ENCODE data around the gene CD163L1. TPM values are rescaled to one million over a fixed set of nuclear protein-coding genes. Genes with fewer than 3 reads are reported as not detected.

CD163L1 gene
- total RNA-seq, 1 donor from 2014 or later, result 1.8 TPM

DNA sequence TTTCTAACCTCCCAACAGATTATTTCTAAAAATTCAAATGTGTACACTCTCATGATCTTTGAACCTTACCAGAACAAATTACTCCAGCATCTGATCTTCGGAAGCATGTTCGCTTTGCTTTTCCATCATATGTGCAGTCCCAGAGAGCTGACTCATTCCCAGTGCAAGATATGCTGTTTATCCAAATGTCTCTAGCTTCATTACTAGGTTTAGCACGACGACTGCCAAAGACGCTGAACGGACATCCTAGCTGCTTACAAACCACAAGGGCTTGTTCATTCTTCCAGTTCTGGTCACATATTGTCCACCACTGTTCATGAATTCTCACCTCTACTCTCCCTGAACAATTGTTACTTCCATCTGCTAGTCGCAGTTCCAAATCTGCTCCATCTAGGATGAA, 40.5 kb downstream of the CD163L1 start:
- Mint-ChIP-seq H3K4me1 (ENCODE audit: unreplicated experiment) (no peaks in the 10 kb centered on the region), H3K9me3 (ENCODE audit: unreplicated experiment) (no peaks in the 10 kb centered on the region), H3K27me3 (ENCODE audit: unreplicated experiment) (no peaks in the 10 kb centered on the region), H3K36me3 (ENCODE audit: unreplicated experiment) (no peaks in the 10 kb centered on the region), H3K27ac (ENCODE audit: unreplicated experiment) (no peak overlapping the region), H3K4me3 (ENCODE audit: unreplicated experiment) (no peak overlapping the region)
- DNase-seq (ENCODE audit: extremely low spot score, unreplicated experiment), result no peak
- TF ChIP-seq, protein P1, sequence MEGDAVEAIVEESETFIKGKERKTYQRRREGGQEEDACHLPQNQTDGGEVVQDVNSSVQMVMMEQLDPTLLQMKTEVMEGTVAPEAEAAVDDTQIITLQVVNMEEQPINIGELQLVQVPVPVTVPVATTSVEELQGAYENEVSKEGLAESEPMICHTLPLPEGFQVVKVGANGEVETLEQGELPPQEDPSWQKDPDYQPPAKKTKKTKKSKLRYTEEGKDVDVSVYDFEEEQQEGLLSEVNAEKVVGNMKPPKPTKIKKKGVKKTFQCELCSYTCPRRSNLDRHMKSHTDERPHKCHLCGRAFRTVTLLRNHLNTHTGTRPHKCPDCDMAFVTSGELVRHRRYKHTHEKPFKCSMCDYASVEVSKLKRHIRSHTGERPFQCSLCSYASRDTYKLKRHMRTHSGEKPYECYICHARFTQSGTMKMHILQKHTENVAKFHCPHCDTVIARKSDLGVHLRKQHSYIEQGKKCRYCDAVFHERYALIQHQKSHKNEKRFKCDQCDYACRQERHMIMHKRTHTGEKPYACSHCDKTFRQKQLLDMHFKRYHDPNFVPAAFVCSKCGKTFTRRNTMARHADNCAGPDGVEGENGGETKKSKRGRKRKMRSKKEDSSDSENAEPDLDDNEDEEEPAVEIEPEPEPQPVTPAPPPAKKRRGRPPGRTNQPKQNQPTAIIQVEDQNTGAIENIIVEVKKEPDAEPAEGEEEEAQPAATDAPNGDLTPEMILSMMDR (IDR thresholded peaks at IDR 0.05), result no peak

DNA sequence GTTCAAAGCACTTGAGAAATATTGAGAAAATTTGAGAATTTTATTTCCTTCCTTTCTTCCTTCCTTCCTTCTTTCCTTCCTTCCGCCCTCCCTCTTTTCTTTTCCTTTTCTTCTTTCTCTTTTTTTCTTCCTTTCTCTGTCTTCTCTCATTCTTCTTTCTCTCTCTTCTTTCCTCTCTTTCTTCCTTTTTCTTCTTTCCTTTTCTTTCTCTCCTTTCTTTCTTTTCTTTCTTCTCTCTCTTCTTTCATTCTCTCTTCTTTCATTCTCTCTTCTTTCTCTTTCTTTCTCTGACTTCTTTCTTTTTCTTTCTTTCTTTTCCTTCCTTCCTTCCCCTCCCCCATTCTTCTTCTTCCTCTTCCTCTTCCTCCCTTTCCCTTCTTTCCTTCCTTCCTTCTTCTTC, 44.9 kb downstream of the CD163L1 start:
- H3K36me3 Mint-ChIP-seq (ENCODE audit: unreplicated experiment), result peaks cover 2% of the 10 kb centered on the region
- TF ChIP-seq, protein P1 (IDR thresholded peaks at IDR 0.05), result no peak
- no peaks in the 10 kb centered on the region for H3K27me3 Mint-ChIP-seq (ENCODE audit: unreplicated experiment)
- H3K9me3 Mint-ChIP-seq (ENCODE audit: unreplicated experiment), result no peaks in the 10 kb centered on the region
- DNase-seq (ENCODE audit: extremely low spot score, unreplicated experiment), result no peak
- no peaks in the 10 kb centered on the region for H3K4me1 Mint-ChIP-seq (ENCODE audit: unreplicated experiment)
- no peak overlapping the region for H3K4me3 Mint-ChIP-seq (ENCODE audit: unreplicated experiment)
- no peak overlapping the region for H3K27ac Mint-ChIP-seq (ENCODE audit: unreplicated experiment)

DNA sequence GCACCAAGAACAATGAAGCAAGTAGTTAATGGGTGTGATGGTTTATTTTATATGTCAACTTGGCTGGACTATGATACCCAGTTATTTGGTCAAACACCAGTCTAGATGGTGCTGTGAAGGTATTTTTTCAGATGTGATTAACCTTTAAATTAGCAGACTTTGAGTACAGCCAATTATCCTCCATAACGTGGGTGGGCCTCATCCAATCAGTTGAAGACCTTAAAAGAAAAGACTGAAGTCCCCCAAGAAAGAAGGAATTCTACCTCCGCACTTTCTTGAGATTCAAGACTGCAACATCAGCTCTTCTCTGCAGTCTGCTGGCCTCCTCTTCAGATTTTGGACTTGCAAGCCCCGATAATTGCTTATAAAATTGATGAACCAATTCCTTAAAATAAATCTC, 47.5 kb downstream of the CD163L1 start:
- Mint-ChIP-seq H3K36me3 (ENCODE audit: unreplicated experiment) (peaks cover 2% of the 10 kb centered on the region), H3K4me3 (ENCODE audit: unreplicated experiment) (no peak overlapping the region), H3K4me1 (ENCODE audit: unreplicated experiment) (no peaks in the 10 kb centered on the region), H3K9me3 (ENCODE audit: unreplicated experiment) (peaks cover 6% of the 10 kb centered on the region), H3K27me3 (ENCODE audit: unreplicated experiment) (no peaks in the 10 kb centered on the region), H3K27ac (ENCODE audit: unreplicated experiment) (no peak overlapping the region)
- TF ChIP-seq, protein P1 (IDR thresholded peaks at IDR 0.05), result no peak
- no peak for DNase-seq (ENCODE audit: extremely low spot score, unreplicated experiment)

DNA sequence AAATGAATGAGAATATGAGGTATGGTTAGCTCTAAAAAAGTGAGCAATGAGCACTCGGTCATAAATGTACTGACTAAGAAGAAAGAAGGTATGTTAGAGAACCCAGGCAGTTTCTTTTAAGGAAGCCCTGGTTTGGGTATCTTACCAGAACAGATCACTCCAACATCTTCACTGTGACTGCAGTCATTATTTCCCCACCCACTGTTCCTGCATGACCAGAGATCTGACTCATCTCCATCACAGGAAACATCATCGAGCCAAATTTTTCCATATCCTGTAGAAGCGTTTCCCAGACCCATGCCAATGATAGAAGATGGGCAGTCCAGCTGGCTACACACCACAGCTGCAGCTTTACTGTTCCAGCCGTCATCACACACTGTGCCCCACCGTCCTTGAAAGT, 48.0 kb downstream of the CD163L1 start:
- H3K27me3 Mint-ChIP-seq (ENCODE audit: unreplicated experiment), result no peaks in the 10 kb centered on the region
- TF ChIP-seq, protein P1 (IDR thresholded peaks at IDR 0.05), result no peak
- H3K4me3 Mint-ChIP-seq (ENCODE audit: unreplicated experiment), result no peak overlapping the region
- H3K4me1 Mint-ChIP-seq (ENCODE audit: unreplicated experiment), result no peaks in the 10 kb centered on the region
- DNase-seq (ENCODE audit: extremely low spot score, unreplicated experiment), result no peak
- no peak overlapping the region for H3K27ac Mint-ChIP-seq (ENCODE audit: unreplicated experiment)
- peaks cover 2% of the 10 kb centered on the region for H3K36me3 Mint-ChIP-seq (ENCODE audit: unreplicated experiment)
- H3K9me3 Mint-ChIP-seq (ENCODE audit: unreplicated experiment), result peaks cover 6% of the 10 kb centered on the region

DNA sequence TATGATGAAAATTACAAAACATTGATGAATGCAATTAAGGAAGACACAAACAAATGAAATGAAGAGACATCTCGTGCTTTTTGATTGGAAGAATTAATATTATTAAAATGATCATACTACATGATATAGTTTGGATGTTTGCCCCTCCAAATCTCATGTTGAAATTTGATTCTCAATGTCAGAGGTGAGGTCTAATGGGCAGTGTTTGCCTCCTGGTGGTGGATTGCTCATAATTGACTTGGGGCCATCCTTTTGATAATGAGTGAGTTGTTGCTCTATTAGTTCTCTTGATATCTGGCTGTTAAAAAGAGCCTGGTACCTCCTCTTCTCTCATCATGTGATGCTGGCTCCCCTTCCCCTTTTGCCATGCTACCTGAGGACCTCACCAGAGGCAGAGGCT, 56.7 kb downstream of the CD163L1 start:
- Mint-ChIP-seq H3K4me3 (ENCODE audit: unreplicated experiment) (no peak overlapping the region), H3K4me1 (ENCODE audit: unreplicated experiment) (no peaks in the 10 kb centered on the region), H3K27ac (ENCODE audit: unreplicated experiment) (no peak overlapping the region), H3K36me3 (ENCODE audit: unreplicated experiment) (no peaks in the 10 kb centered on the region), H3K9me3 (ENCODE audit: unreplicated experiment) (peaks cover 26% of the 10 kb centered on the region), H3K27me3 (ENCODE audit: unreplicated experiment) (no peaks in the 10 kb centered on the region)
- no peak for DNase-seq (ENCODE audit: extremely low spot score, unreplicated experiment)
- TF ChIP-seq, protein P1 (IDR thresholded peaks at IDR 0.05), result no peak
